Renal cortical epithelial cell (primary cell): ENCODE measurements around the gene WDCP. TPM values are rescaled to one million over a fixed set of nuclear protein-coding genes. Genes with fewer than 3 reads are reported as not detected.

ENCODE experiments used
- DNase-seq: peaks from one replicate; pipeline ENCODE4 v3.0.0-alpha.2; 2011; ENCODE audit warnings: low read depth
- total RNA-seq: library from RNA; depleted of rRNA; stranded (reverse); fragments of >200 nt; gene quantifications from 2 replicates; pipeline ENCODE4 v1.2.3, GENCODE V29; 2014

Gene WDCP
- total RNA-seq, 1 donor from 2014 or later, result 14.3 TPM

DNA sequence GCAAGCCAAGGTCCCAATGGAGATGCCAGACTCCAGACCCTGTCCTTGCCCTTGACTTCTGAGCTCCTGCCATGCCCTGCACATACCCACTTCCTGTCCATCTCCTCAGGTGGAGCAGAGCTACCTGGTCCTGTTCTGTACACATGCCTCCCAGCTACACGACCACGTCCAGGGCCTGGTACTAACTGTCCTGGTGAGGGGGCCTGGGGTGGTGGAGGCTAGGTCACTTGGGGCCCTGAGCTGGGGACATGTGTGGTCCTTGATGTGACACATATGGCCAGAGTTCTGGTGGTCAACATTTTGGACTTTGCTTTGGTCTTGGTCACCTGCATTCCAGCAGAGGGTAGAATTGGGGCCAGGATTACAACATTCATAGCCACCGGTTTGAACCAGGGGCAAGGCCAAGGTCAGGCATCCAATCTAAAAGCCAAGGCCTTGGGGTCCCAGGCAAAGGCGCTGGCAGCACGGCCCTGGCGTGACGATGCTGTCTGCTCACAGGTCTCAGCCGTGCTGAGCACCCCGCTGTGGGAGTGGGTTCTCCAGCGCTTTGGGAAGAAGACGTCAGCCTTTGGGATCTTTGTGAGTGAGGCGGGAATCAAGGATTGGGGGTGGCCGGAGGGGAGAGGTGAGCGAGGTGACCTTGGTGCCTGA is 24.7 kb downstream of the WDCP start:
- DNase-seq, result no peak

DNA sequence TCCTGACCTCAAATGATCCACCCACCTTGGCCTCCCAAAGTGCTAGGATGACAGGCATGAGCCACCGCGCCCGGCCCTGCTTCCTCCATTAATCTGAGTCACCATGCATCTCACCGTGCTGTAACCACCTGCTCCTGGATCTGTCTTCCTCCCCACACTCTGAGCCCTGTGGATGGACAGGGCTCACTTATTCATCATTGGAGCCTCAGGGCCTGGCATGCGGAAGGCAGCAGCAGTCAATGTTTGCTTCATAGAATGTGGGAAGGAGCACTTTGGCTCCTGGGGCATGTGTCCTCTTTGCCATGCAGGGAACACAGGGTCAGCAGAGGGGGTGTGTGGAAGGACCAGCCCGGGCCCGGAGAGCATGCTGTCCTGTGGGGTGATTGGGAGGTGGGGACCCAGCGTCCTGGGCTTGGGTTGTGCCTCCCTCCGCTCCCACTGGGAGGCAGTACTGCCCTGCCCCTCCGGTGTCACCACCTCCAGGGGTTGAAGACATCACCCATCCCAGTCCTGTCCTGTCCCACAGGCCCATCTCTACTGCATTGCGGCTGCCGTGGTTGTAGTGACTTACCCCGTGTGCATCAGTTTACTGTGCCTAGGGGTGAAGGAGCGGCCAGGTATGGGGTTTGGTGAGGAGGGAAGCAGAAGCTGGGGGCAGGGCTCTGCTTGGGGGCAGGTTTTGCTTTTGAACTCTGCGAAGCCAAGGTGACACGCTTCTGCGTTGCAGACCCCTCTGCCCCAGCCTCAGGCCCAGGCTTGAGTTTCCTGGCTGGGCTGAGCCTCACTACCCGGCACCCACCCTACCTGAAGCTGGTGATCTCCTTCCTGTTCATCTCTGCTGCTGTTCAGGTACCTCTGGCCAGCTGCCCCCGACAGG is 25.8 kb downstream of the WDCP start:
- DNase-seq, result peak; percentile 44

DNA sequence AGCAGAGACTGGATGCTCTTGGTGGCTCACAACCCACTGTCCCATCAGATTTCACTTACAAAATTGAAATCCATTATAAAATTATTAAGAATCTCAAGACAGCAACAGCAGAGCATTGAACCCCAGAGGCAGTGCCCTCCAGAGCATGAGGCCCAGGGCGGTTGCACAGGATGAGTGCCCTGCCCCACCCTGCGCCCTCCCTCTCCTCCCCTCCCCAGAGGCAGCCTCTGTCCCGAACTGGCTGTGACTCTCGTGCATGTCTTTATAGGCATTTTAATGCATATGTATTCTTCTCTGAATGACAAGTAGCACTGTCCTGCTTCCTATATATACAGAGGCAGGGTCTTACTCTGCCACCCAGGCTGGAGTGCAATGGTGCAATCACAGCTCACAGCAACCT is 26.9 kb downstream of the WDCP start:
- no peak for DNase-seq

DNA sequence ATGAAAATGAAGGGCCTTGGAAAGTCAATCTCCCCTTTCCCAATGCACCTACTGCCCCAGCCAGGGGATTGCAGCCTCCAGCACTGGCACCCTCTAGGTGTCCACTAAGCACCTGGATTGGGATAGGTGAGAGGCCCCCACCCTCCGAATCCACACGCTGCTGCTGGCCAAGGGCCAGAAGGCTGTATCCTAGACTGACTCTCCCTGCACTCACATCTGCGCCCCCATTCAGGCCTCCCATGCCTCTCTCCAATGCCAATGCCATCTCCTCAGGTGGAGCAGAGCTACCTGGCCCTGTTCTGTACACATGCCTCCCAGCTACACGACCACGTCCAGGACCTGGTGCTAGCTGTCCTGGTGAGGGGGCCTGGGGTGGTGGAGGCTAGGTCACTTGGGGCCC is 27.5 kb downstream of the WDCP start:
- DNase-seq, result no peak

DNA sequence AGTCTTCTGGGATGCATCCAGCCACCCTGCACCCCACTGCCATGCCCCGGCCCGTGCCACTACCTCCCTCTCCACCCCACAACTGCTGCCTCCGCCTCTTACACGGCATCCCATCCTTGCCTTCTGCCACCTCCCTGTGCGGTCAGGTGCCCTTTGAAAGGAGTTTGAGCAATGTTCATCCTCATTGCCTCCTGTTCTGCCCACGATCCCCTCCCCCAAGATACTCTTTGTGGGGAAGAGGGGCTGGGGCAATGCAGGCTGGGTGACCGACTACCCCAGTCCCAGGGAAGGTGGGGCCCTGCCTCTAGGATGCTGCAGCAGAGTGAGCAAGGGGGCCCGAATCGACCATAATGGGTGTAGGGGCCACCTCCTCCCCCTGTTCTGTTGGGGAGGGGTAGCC is 28.9 kb downstream of the WDCP start:
- no peak for DNase-seq

DNA sequence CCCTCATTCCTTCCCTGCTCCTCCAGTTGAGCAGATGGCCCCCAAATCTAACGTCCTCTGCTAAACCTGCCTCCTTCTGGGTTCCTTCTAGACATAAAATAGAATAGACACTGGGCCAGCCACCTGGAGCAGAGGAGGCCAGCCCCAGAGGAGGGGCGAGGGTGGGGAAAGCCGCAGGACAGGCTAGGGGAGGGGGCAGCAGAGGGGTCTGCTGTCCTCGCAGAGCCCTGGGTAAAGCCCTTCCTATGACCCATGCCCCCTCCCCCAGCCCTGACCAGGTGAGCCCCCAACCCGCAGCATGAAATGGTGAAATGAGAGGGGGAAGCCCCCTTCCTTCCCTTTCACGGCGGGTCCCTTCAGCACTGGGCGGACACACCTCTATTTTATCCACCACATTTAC is 29.5 kb downstream of the WDCP start:
- DNase-seq, result no peak

DNA sequence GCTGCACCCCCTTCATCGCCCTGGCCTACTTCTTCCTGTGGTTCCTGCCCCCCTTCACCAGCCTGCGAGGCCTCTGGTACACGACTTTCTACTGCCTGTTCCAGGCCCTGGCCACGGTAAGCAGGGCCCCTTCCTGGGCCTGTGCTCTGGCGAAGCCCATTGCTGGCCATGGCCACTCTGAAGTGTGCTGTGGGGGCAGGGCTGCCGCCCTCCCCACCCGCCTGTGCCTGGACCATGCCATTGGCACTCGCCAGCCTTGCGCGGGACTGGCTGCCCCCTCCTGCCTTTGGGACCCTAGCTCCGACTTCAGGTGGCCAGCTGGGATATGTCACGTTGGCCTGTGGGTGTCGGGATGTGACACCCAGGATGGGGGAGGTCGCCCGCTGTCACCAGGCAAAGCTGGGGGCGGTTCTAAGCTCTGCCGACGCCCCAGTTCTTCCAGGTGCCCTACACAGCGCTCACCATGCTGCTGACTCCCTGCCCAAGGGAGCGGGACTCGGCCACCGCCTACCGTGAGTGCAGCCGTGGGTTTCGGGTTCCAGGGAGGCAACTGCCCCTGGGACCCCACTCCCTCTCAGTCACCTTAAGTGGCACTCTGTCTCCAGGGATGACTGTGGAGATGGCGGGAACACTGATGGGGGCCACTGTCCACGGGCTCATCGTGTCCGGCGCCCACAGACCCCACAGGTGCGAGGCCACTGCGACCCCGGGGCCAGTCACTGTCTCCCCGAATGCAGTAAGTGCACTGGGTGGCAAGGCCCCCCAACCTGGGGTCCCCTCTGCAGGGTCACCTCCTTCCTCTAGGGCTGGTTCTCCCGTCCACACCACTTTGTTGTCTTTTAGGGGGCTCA is 30.1 kb downstream of the WDCP start:
- no peak for DNase-seq

DNA sequence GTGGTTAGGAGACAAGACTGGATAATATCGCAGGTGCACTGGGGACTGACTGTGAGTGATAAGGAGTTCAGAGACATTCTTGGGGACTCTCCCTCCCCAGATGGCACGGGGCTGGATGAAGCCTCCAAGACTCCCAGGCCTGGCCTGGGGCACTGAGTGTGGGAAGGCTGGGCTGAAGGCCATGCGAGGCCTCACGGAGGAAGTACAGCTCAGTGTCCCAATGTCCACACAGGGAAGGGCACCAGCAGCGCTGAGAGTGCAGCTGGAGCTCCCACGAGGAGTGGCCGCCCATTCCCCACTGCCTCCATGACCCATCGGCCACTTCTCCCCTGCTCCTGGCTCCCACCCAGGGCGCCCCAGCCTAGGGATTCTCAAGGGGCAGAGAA is 30.8 kb downstream of the WDCP start:
- DNase-seq, result no peak

DNA sequence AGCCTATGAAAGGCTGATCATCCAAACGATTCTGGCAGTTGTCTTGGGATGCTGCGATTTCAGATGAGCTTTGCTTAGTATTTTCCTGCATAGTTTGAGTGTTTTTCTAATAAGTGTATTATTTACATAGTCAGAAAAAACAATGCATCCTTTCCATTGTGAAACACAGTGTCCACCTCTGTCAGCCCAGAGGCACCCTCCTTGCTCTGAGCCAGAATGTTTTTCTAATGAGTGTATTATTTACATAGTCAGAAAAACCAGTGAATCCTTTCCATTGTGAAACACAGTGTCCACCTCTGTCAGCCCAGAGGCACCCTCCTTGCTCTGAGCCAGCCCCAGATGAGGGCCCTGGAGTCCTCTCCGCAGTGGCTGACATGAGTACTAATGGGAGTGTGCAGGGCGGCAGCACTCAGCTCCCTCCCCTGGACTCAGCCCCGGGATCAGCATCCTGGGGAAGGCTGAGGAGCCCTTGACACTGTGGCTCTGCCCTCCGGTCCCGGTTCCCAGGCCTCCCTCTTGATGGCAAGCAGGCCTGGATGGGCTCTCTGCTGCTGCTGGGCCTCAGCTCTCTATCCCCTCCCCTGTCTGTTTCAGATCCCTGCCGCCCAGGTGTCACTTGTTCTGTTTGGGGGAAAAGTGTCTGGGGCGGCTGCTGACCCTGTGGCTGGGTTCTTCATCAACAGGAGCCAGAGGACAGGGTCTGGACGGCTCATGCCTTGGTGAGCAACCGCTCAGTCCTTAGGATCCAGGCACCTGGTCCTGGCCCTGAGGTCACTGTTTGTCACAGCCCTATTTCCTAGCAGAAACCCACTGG is 31.4 kb downstream of the WDCP start:
- DNase-seq, result peak; percentile 95

DNA sequence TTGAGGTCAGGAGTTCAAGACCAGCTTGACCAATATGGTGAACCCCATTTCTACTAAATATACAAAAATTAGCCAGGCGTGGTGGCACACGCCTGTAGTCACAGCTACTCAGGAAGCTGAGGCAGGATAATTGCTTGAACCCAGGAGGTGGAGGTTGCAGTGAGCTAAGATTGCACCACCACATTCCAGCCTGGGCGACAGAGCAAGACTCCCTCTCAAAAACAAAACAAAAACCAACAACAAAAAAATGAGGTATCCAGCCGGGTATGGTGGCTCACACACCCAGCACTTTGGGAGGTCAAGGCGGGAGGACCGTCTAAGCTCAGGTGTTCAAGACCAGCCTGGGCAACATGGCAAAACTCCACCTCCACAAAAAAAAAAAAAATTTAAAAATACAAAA is 32.3 kb downstream of the WDCP start:
- peak; percentile 60 for DNase-seq

DNA sequence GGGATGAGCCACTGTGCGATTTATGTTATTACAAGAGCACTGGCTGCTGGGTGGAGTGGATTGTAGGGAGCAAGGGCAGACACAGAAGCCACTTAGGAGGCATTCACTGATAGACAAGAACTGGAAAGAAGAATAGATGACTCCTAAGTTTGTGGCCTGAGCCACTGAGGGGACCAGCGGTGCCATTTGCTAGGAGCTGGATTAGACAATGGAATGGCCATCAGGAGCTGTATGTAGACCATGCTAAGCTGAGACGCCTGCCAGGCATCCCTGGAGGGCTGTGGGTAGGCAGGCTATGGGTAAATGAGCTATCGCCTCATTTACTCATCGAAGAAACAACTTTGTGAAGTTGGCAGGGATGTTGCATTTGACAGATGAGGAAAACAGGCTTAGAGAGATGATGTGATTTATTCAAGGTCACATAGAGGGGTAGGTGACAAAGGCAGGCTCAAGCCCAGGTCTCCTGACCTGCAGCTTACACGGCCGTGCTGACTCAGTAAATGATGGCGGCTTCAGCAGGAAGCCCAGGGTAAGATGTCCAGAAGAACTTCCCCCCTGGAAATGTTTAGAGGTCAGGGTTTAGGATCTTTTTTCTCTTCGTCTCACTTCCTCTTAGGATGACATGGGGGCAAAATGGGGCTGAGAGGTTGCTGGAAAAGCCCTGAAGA is 34.5 kb downstream of the WDCP start:
- no peak for DNase-seq

DNA sequence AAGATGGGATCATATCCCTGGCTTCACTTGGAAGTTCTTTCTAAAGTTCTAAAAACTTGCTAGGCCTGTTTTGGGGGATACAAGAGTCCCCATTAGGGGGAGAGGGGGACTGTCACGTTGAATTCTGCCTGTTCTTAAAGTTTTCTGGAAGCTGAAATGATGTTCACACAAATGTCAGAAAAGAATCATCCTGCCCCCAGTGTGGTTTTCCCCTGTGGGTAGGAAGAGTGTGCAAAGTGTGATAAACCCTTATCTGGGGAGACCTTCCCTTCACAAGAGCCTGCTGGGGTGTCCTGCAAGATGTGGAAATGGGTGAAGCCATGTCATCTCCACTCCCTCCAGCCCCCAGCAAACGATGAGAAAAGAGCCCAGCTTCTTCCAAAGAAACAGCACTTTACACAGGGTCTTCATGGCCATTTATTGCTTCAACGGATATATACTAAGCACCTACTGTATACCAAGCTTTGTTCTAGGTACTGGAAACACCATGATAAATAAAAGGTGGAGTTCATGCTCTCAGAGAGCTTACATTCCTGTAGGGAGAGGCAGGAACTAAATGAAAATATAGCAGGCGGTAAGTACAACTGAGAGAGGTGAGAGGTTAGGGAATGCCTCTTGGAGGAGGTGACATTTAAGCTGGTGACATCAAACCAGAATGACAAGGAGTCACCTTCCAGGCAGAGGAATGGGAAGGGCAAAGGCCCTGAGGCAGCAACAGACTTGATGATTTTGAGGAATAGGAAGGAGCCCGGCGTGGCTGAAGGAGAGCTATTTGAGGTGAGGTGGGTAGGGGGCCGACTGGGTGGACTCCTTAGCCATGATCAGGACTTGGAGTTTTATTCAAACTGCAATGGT is 35.7 kb downstream of the WDCP start:
- no peak for DNase-seq

DNA sequence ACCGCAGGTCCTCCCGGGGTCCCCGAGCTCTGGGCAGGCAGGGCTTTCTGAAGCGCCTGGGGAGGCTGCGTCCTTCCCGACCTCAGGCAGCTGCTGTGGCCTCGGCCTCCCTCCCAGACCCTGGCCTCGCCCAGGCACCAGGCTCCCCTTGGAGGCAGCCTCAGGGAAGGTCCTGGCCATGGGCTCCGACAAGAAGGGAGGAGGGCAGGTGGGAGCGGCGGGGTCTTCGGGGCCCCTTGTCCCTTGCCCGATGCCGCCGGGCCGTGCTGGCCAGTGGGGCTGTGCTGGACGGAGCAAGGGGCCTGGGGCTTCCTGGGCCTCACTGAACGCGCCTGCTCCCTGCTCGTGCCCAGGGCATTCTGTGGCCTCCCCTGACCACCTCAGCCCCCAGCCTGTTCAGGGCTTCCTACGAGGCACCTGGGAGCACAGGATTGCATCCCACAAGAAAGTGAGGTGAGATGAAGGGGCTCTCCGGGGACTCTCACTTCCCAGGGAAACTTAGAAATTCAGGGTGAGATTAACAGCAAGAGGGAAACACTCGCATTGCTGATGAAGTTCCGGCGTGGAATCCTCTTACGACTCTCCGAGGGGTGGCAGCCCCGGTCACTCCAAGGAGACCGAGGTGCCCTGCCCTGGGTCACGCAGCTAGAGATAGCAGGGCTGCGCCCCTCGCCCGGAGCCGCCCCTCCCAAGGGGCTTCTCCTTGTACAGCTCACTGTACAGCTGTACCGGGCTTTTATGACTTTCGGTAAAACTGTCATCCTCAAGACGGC is 36.5 kb downstream of the WDCP start:
- no peak for DNase-seq

DNA sequence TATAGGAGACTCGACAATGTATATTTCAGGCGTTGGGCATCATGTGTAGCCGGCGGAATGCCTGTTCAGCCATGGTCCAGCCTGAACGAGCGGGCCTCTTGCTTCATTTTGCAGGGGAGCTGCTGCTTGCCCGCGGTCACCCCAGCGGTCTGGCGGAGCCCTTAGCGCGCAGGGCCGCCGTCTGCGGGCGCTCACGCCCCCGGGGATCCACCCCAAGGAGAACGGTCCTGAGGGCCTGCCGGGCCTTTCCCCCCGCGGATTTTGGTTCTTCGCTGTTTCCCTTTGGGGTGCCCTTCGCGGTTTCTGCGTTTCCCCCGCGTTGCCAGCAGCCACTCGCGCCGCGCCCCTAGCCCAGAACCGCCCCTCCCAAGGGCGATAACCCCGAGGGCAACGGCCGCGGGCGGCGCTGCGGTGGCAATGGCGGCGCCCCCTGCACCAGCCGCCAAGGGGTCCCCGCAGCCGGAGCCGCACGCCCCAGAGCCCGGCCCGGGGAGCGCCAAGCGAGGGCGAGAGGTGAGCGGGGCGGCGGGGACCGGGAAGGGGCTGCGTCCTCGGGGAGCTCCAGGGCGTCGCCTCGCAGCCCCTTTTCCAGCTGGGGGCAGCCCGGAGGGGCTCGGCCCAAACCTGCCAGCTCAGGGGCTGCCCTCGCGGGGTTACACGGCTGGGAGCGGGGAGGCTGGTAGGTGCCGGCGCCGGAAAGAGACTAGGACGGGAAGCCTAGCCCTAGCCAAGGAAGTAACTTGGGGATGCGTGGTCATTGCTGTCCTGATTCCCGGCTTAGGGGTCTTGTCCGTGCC is 37.3 kb downstream of the WDCP start, which contains the start of gene MFSD2B:
TSS of gene MFSD2B (plus strand) at position 406 of the 797 bp plus-strand sequence. CDS start at position 418, 12 bp downstream.
- no peak for DNase-seq

DNA sequence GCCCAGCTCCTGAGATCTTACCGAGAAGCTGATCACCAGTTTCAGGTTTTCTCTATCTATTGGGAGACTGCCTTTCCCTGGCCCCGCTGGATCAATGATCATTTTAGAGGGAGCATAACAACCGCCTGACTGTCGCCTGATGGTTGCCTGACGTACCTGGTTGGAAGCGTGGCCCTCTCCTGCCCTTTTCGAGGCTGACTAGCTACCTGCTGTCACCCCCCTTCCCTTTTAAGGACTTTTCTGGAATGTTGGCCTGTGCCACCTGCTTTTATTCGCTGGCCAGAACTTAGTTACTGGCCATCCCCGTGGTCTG is 37.9 kb downstream of the WDCP start:
- DNase-seq, result no peak

DNA sequence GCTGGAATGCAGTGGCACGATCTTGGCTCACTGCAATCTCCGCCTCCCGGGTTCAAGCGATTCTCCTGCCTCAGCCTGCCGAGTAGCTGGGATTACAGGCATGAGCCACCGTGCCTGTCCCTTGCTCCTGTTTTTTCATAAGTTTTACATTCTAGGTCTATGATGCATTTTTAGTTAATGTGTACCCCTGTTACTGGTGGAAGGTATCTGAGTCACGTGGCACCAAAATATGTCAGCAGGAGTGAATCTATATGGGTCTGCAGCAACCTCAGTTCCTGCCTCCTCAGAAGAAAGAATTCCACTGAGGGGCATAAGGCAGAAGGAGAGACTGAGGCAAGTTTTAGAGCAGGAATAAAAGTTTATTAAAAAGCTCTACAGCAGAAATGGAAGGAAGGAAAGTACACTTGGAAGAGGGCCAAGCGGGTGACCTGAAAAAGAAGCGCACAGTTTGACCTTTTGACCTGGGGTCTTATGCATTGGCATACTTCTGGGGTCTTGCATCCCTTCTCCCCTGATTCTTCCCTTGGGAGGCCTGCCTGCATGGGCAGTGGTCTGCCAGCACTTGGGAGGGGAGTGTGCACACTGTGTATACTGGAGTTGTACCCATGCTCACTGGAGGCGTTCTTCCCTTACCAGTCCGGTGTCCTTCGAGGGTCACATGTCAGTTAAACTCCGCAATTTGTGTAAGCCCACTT is 38.4 kb downstream of the WDCP start:
- peak; percentile 58 for DNase-seq

DNA sequence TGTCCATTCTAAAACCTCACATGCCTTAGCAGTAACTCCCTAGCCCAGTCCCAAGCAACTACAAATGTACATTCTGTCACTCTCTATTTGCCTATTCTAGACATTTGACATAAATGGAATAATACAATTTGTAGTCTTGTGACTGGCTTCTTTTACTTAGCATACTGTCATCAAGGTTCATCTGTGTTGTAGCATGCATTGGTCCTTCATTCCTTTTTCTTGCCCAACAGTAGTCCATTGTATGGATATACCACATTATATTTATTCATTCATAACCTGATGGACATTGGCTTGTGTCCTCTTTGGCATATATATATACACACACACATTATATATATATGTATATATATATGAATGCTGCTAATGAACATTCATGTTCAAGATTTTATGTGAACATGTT is 39.5 kb downstream of the WDCP start:
- no peak for DNase-seq

DNA sequence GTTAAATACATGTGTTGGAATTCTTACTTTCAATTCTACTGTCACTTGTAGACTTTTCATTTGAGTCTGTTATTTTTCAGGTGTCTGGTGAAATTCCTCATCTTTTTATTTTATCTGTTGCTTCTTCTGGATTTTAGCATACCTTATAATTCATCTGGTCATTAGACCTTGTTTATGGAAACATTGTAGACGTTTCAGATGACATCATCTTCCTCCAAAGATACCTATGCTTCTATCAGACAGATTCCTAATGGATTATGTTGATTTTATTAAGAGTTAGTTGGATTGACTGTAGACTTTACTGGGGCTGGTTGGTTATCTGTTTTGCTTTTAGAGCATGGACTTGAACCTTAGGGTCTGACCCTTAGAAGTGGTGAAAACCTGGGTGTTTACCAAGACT is 52.6 kb downstream of the WDCP start:
- no peak for DNase-seq
